Measurements from ENCODE around the gene NFAT5.
"Not testable (repeated sequence)": the region's sequence is repeated elsewhere in the genome, so short reads cannot be mapped to it uniquely, and the experiment has no call there.

Gene NFAT5

DNA sequence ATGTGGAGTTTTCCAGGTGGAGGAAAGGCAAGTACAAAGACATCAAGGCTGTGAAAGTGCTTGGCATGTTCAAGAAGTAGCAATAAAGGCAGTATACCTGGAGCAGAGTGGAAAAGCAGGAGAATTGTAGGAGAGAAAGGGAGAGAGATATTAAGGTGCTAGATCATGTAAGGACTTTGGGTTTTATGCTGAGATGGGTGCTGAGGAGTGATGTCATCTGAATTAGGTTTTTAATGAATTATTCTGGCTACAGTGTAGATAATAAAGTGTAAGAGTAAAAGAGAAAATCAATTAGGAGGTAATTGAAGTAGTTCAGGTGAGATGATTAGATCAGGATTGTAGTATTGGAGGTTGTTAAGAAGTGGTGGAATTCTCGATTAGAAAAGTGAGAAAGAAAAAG is 34.0 kb downstream of the NFAT5 start:
- no peak for DNase-seq

- DNase-seq = no peak
Measured at GRCh38 chr16:69600202-69600601, 34.4 kb downstream of the NFAT5 start.

- no peak for DNase-seq
Measured at GRCh38 chr16:69601250-69601649, 35.5 kb downstream of the NFAT5 start.

- DNase-seq = no peak
Measured at GRCh38 chr16:69606985-69607384, 41.2 kb downstream of the NFAT5 start.

- DNase-seq = no peak
Measured at GRCh38 chr16:69607674-69608073, 41.9 kb downstream of the NFAT5 start.

- no peak for DNase-seq
Measured at GRCh38 chr16:69610356-69610755, 44.6 kb downstream of the NFAT5 start.

- no peak for DNase-seq
Measured at GRCh38 chr16:69611103-69611640, 45.4 kb downstream of the NFAT5 start.

DNA sequence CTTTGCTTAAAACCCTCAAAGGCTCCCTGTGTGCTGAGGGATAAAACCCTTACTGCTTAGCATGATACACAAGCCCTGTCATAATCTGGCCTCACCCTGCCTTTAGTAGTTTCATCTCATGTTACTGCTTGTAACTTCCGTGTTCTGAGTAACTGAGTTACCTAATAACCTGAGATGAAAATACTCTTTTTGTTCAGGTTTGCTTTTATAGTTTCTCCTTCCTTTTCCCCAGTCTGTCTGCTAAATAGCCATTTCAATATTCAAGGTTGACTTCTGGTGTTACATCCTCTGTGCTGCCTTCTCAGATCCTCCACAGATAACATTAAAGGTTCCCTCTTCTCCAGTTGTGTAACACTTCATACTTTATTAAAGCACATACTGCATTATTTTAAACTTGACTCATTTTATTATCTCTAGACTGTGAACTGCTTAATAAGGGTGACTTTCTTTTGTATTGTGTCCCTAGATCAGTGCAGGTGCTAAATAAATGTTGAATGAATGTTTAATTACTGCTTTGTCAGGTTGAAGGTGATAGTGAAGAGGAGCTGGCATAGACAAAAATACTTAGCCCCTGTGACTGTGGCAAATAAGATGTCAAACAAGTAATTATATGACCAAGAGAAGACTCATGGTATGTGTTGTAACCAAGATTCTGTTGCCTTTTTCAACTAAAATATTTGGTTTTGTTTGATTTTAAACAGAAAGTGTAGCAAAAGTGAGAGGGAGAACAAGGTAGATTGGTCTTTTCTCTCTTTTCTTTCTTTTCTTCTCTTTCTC is 47.8 kb downstream of the NFAT5 start:
- no peak for DNase-seq

- DNase-seq = no peak
Measured at GRCh38 chr16:69615528-69615927, 49.8 kb downstream of the NFAT5 start.

DNA sequence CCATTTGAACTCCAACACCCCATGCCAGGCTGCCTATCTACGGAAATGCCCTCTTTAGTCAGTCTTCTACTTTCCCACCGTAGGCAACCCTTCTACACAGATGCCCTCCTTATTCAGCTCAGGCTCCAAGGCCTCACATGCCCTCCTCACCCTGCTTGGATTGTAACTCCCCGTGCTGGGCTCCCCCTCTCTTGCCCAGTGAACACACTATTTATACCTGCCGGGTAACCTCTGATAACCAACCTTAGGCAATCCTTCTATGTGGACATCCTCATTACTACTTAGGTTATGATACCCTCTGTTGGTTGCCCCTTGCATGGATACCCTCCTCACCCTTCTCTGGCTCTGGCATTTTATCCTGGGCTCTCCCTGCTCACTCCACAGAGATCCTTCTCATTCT is 50.3 kb downstream of the NFAT5 start:
- no peak for DNase-seq

DNA sequence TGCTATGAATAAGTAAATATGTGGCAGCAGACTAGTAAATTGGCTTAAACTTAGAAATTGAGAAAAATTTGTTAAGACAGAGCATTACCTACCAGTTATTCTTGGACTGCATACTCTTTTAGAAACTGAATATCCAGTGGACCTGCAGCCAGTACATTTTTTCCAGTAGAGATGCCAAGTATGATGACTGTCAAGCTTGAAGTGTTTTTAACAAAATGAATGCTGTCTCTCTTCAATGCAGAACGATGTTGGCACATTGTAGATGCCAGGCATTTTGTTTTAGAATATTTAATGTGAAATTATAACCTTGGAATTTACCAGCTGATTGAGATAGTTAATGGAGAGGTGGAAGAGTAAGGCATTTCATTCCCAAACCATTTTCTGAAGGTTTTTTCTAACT is 52.5 kb downstream of the NFAT5 start:
- no peak for DNase-seq

DNA sequence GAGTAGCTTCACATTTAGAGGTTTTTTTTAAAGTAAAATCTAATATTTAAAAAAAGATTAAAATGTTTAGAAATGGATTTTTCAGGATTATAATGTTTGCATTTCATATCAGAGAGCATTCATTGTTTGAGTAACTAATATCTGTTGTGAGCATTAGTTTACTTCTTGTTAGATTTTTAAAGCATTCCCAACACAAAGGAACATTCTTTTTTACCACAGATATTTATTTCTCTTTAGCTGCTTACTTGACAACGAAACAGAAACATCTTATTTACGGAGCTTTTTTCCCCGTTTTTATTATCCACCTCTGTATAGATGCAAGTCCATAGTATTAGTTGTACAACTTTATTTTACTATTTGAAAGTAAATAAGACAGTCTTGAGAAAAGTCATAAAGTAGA is 53.0 kb downstream of the NFAT5 start:
- DNase-seq = no peak

GRCh38 chr16:69619514-69619913 is 53.7 kb downstream of the NFAT5 start:
- no peak for DNase-seq

- DNase-seq = no peak
Measured at GRCh38 chr16:69620573-69620972, 54.8 kb downstream of the NFAT5 start.

- no peak for DNase-seq
Measured at GRCh38 chr16:69621225-69621624, 55.5 kb downstream of the NFAT5 start.

- no peak for DNase-seq
Measured at GRCh38 chr16:69626256-69626655, 60.5 kb downstream of the NFAT5 start.

DNA sequence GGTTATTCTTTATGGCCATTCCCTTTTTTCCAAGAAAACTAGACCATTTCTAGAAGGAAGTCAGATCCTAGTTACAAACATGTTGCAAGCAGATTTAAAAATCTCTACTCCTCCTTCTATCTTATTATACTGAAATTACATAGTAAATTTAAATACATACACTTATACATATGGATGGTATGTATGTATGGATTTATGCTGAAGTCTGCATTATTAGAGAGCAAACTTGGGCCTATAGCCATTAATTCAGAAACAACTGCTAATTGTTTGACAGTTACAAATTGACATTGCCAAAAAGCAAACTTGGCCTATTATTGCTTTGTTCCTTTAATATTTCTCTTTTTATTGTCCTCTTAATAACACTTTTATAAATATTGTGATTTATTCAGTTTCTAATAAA is 67.1 kb downstream of the NFAT5 start:
- no peak for DNase-seq

DNA sequence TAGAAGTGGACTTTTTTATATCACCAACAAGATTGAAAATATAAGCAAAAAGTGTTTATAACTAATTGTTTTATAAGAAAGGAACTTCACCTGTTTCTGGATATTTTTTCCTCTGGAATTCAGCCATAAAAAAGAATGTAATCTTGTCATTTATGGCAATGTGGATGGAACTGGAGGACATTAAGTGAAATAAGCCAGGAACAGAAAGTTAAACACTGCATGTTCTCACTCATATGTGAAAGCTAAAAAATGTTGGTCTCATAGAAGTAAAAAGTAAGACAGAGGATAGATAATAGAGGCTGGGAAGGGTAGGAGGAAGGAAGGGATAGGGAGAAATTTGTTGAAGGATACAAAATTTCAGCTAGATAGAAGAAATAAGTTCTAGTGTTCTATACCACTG is 67.6 kb downstream of the NFAT5 start:
- DNase-seq = no peak

- not testable (repeated sequence) for DNase-seq
Measured at GRCh38 chr16:69636563-69637146, 70.9 kb downstream of the NFAT5 start.

DNA sequence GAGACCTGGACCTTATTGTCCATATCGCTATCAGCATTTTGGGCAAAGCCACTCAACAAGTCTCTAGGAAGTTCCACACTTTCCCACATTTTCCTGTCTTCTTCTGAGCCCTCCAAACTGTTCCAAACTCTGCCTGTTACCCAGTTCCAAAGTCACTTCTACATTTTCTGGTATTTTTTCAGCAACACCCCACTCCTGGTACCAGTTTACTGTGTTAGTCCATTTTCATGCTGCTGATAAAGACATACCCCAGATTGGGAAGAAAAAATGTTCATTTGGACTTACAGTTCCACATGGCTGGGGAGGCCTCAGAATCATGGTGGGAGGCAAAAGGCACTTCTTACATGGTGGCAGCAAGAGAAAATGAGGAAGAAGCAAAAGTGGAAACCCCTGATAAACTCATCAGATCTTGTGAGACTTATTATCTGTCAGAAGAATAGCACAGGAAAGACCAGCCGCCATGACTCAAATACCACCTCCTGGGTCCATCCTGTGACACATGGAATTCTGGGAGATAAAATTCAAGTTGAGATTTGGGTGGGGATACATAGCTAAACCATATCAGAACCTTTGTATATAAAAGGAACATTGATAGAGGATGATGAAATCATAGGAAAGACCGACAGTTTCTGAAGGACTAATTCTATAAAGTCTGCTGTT is 71.6 kb downstream of the NFAT5 start:
- DNase-seq = not testable (repeated sequence)

- DNase-seq = not testable (repeated sequence)
Measured at GRCh38 chr16:69643997-69644396, 78.2 kb downstream of the NFAT5 start.

DNA sequence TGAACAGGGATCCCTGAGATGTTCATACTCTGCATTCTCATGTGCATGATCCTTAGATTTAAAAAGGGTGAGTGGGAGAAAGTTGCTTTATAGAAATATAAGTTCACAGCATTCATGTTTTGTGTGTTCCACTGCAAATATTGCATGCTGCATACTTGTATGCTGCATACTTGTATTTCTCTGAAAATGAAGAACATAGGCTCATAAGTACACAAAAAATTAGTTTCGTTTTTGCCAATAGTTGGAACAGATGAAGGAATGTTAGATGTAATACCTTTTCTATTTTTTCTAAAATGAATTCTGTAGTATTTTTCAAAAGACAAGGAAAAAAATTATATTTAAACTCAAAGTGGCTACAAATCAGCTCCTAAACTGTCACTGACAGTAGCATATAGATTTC is 79.0 kb downstream of the NFAT5 start:
- DNase-seq = no peak

GRCh38 chr16:69647020-69647419 is 81.3 kb downstream of the NFAT5 start:
- DNase-seq = no peak

DNA sequence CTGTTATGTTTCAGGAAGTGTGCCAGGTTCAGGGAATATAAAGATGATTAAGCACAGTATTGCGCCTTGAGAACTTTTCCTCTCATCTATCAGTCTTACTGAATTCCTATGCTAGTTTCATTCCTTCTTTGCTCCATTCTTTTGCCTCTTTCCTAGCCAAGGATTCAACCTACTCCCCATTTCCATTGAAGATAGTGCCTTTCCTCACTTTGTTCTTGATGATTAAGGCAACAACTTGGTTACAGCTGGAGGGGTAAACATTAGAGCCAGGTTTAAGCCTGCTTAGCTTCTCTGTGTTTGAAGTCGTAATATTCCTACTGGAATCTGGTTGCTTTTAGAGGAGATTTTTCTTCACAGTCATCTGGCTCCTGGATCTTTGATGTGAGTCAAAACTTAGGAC is 85.5 kb downstream of the NFAT5 start:
- DNase-seq = no peak
